ENCODE data around the gene POLD3.
A peak's percentile ranks its signal among the peaks of the same experiment; 100 is the strongest.

The POLD3 gene

GRCh38 chr11:74682731-74683278 lies 90.4 kb downstream of the POLD3 start:
- H3K27ac ChIP-seq = peak overlapping the region in 11 of 21 experiments; percentile 27 to 81 (median 58)
- peak overlapping the region; percentile 15 to 43 (median 32) for H3K4me3 ChIP-seq

- peak overlapping the region; percentile 15 to 43 (median 32) for H3K4me3 ChIP-seq
- H3K27ac ChIP-seq = peak overlapping the region in 13 of 21 experiments; percentile 18 to 81 (median 56)
Observed at GRCh38 chr11:74683279-74683871, 91.0 kb downstream of the POLD3 start.

- Histone ChIP-seq H3K4me3 (peak overlapping the region in 1 of 7 experiments; percentile 38), H3K27ac (peak overlapping the region in 8 of 21 experiments; percentile 18 to 81 (median 61))
Observed at GRCh38 chr11:74683941-74684481, 91.6 kb downstream of the POLD3 start.

- Histone ChIP-seq H3K4me3 (no peak overlapping the region), H3K27ac (no peak overlapping the region)
Observed at GRCh38 chr11:74684661-74685060, 92.3 kb downstream of the POLD3 start.

GRCh38 chr11:74685338-74685737 lies 93.0 kb downstream of the POLD3 start:
- no peak overlapping the region for H3K4me3 ChIP-seq
- H3K27ac ChIP-seq = peak overlapping the region in 2 of 21 experiments; percentile 31 to 46

- no peak overlapping the region for H3K4me3 ChIP-seq
- peak overlapping the region in 2 of 21 experiments; percentile 31 to 46 for H3K27ac ChIP-seq
Observed at GRCh38 chr11:74685905-74686304, 93.5 kb downstream of the POLD3 start.

- H3K27ac ChIP-seq = no peak overlapping the region
- no peak overlapping the region for H3K4me3 ChIP-seq
Observed at GRCh38 chr11:74686792-74687191, 94.4 kb downstream of the POLD3 start.

- no peak overlapping the region for H3K4me3 ChIP-seq
- peak overlapping the region in 3 of 21 experiments; percentile 31 to 44 (median 35) for H3K27ac ChIP-seq
Observed at GRCh38 chr11:74687237-74688023, 95.0 kb downstream of the POLD3 start.

GRCh38 chr11:74689666-74690065 lies 97.3 kb downstream of the POLD3 start:
- H3K4me3 ChIP-seq = no peak overlapping the region
- H3K27ac ChIP-seq = no peak overlapping the region

GRCh38 chr11:74691755-74692154 lies 99.4 kb downstream of the POLD3 start:
- Histone ChIP-seq H3K27ac (no peak overlapping the region), H3K4me3 (no peak overlapping the region)
